HK-2 (cell line): ENCODE measurements around the gene CASP10.

Experiments used
- DNase-seq: peaks from one replicate; pipeline ENCODE4 v3.0.0-alpha.2; 2018; ENCODE audit not compliant: unreplicated experiment

The CASP10 gene

GRCh38 chr2:201197781-201198180 is 14.8 kb downstream of the CASP10 start:
- no peak for DNase-seq

GRCh38 chr2:201199847-201200246 is 16.9 kb downstream of the CASP10 start:
- no peak for DNase-seq

GRCh38 chr2:201200345-201200744 is 17.4 kb downstream of the CASP10 start:
- DNase-seq = no peak

- DNase-seq = no peak
Observed at GRCh38 chr2:201201371-201201770, 18.4 kb downstream of the CASP10 start.

GRCh38 chr2:201203916-201204654 is 21.1 kb downstream of the CASP10 start:
- no peak for DNase-seq

- DNase-seq = peak; percentile 50
Observed at GRCh38 chr2:201204655-201205514, 21.9 kb downstream of the CASP10 start.

GRCh38 chr2:201205515-201205849 is 22.5 kb downstream of the CASP10 start:
- no peak for DNase-seq

- no peak for DNase-seq
Observed at GRCh38 chr2:201208563-201209252, 25.8 kb downstream of the CASP10 start.

- no peak for DNase-seq
Observed at GRCh38 chr2:201215963-201216362, 33.0 kb downstream of the CASP10 start.

GRCh38 chr2:201216918-201217317 is 34.0 kb downstream of the CASP10 start:
- no peak for DNase-seq

GRCh38 chr2:201218780-201219179 is 35.8 kb downstream of the CASP10 start:
- DNase-seq = no peak

GRCh38 chr2:201219328-201220096 is 36.6 kb downstream of the CASP10 start:
- DNase-seq = no peak

GRCh38 chr2:201220102-201220570 is 37.2 kb downstream of the CASP10 start:
- DNase-seq = no peak

- no peak for DNase-seq
Observed at GRCh38 chr2:201223089-201224073, 40.4 kb downstream of the CASP10 start.

GRCh38 chr2:201228271-201228911 is 45.5 kb downstream of the CASP10 start:
- no peak for DNase-seq

- no peak for DNase-seq
Observed at GRCh38 chr2:201228912-201229290, 46.0 kb downstream of the CASP10 start.

GRCh38 chr2:201231781-201232466 is 49.0 kb downstream of the CASP10 start:
- peak; percentile 94 for DNase-seq

- no peak for DNase-seq
Observed at GRCh38 chr2:201232467-201232815, 49.5 kb downstream of the CASP10 start.

GRCh38 chr2:201233192-201233811 is 50.4 kb downstream of the CASP10 start:
- peak; percentile 83 for DNase-seq
